Smooth muscle cell (in vitro differentiated cells): ENCODE measurements around the gene NANP. TPM values are rescaled to one million over a fixed set of nuclear protein-coding genes. Genes with fewer than 3 reads are reported as not detected.
A peak's percentile ranks its signal among the peaks of the same experiment; 100 is the strongest.

Source experiments
- DNase-seq: peaks from one replicate; lab custom pipeline; 2025; ENCODE audit not compliant: unreplicated experiment; lab: John Stamatoyannopoulos, UW
- H2AFZ ChIP-seq: fragments of 200-600 bp; sonication (generic); 2 replicates; pipeline ENCODE4 v1.6.0; 2016; ENCODE audit warnings: antibody characterized with exemption, low read depth, mild to moderate bottlenecking
- H3F3A ChIP-seq: fragments of 200-600 bp; sonication (generic); 2 replicates; pipeline ENCODE4 v1.6.0; 2017; ENCODE audit warnings: antibody characterized with exemption, low read depth
- H3K27ac ChIP-seq: fragments of 200-600 bp; sonication (generic); 2 replicates; pipeline ENCODE4 v1.5.1; 2016; ENCODE audit warnings: low read depth, mild to moderate bottlenecking
- H3K27me3 ChIP-seq: fragments of 200-600 bp; sonication (generic); 2 replicates; pipeline ENCODE4 v1.6.1; 2016; ENCODE audit warnings: low read depth, mild to moderate bottlenecking
- H3K36me3 ChIP-seq: fragments of 200-600 bp; sonication (generic); 2 replicates; pipeline ENCODE4 v1.5.1; 2016; ENCODE audit warnings: low read depth
- H3K4me1 ChIP-seq: fragments of 200-600 bp; sonication (generic); 2 replicates; pipeline ENCODE4 v1.5.1; 2016; ENCODE audit warnings: low read depth
- H3K4me2 ChIP-seq: fragments of 200-600 bp; sonication (generic); 2 replicates; pipeline ENCODE4 v1.6.0; 2016; ENCODE audit warnings: mild to moderate bottlenecking
- H3K4me3 ChIP-seq: fragments of 200-600 bp; sonication (generic); 2 replicates; pipeline ENCODE4 v1.5.1; 2016; ENCODE audit warnings: mild to moderate bottlenecking
- H3K79me2 ChIP-seq: fragments of 200-600 bp; sonication (generic); 2 replicates; pipeline ENCODE4 v1.6.0; 2016; ENCODE audit warnings: low read depth, mild to moderate bottlenecking
- H3K9ac ChIP-seq: fragments of 200-600 bp; sonication (generic); 2 replicates; pipeline ENCODE4 v1.6.0; 2016; ENCODE audit warnings: low read depth
- H3K9me3 ChIP-seq: fragments of 200-600 bp; sonication (generic); replicated peaks from 2 replicates; pipeline ENCODE4 v1.5.1; 2016; ENCODE audit warnings: low read depth
- H4K20me1 ChIP-seq: fragments of 200-600 bp; sonication (generic); 2 replicates; pipeline ENCODE4 v1.6.0; 2016; ENCODE audit warnings: low read depth
- CTCF ChIP-seq: fragments of 200-600 bp; sonication (generic); IDR thresholded peaks from 2 replicates; pipeline ENCODE4 v1.5.1; 2017; ENCODE audit warnings: borderline replicate concordance, mild to moderate bottlenecking, antibody characterized with exemption; ENCODE audit not compliant: insufficient read depth, poor library complexity, severe bottlenecking
- WGBS: methylation state at CpG from one replicate; pipeline ENCODE4 v1.1.7; 2016; ENCODE audit warnings: low lambda C conversion rate; 5-methylcytosine and 5-hydroxymethylcytosine counted together
- polyA plus RNA-seq: library from polyadenylated mRNA; unstranded; fragments of >200 nt; fragmentation: Nextera tagmentation; extraction: Ambion mirVana; gene quantifications from 2 replicates; pipeline ENCODE4 v1.2.1, GENCODE V29; 2016
- total RNA-seq: library from RNA; depleted of rRNA; stranded (reverse); fragments of >200 nt; gene quantifications from 2 replicates; pipeline ENCODE4 v1.2.3, GENCODE V29; 2014

The NANP gene
- total and polyA plus RNA-seq, 2 experiments from 2014 or later: 3.6 to 6.5 TPM

- H3K79me2 ChIP-seq: peaks cover 83% of the 10 kb centered on the region
- no peak for TF ChIP-seq CTCF
Measured at GRCh38 chr20:25566821-25567220, 57.0 kb downstream of the NANP start.

GRCh38 chr20:25565578-25566157 is 58.1 kb downstream of the NANP start:
- 79% methylated on average over 6 of the region's 6 CpGs for WGBS
- no peak overlapping the region for H3K9ac ChIP-seq
- no peaks in the 10 kb centered on the region for H3K9me3 ChIP-seq
- no peak for TF ChIP-seq CTCF
- H3K36me3 ChIP-seq: no peaks in the 10 kb centered on the region
- peaks cover 75% of the 10 kb centered on the region for H3K79me2 ChIP-seq
- no peak overlapping the region for H2AFZ ChIP-seq
- H4K20me1 ChIP-seq: peaks cover 64% of the 10 kb centered on the region
- no peaks in the 10 kb centered on the region for H3K4me1 ChIP-seq
- H3K4me3 ChIP-seq: no peak overlapping the region
- no peaks in the 10 kb centered on the region for H3F3A ChIP-seq
- H3K4me2 ChIP-seq: no peak overlapping the region
- H3K27ac ChIP-seq: peak overlapping the region; percentile 15
- H3K27me3 ChIP-seq: no peaks in the 10 kb centered on the region
- DNase-seq: no peak

More at GRCh38 chr20:25566821-25567220, 57.0 kb downstream of the NANP start:
- no peak for DNase-seq
- WGBS: 100% methylated on average over 2 of the region's 2 CpGs
- Histone ChIP-seq H3K4me1 (no peaks in the 10 kb centered on the region), H3K4me3 (no peak overlapping the region), H2AFZ (no peak overlapping the region), H3K27me3 (no peaks in the 10 kb centered on the region), H3K9ac (no peak overlapping the region), H3K27ac (no peak overlapping the region), H3F3A (no peaks in the 10 kb centered on the region), H3K4me2 (no peak overlapping the region), H3K9me3 (no peaks in the 10 kb centered on the region), H3K36me3 (no peaks in the 10 kb centered on the region), H4K20me1 (peaks cover 74% of the 10 kb centered on the region)

- peaks cover 65% of the 10 kb centered on the region for H4K20me1 ChIP-seq
- no peak for DNase-seq
- 97% methylated on average over 6 of the region's 6 CpGs for WGBS
Measured at GRCh38 chr20:25563876-25564275, 59.9 kb downstream of the NANP start.

More at GRCh38 chr20:25563876-25564275, 59.9 kb downstream of the NANP start:
- Histone ChIP-seq H3K4me1 (no peaks in the 10 kb centered on the region), H3K27me3 (no peaks in the 10 kb centered on the region), H3K27ac (no peak overlapping the region), H3K79me2 (peaks cover 75% of the 10 kb centered on the region), H3K36me3 (no peaks in the 10 kb centered on the region), H3K4me2 (no peak overlapping the region), H2AFZ (no peak overlapping the region), H3K9me3 (no peaks in the 10 kb centered on the region), H3K9ac (no peak overlapping the region), H3F3A (no peaks in the 10 kb centered on the region), H3K4me3 (no peak overlapping the region)
- no peak for TF ChIP-seq CTCF
